HepG2 (cell line): ENCODE measurements around the gene PCYT2. TPM values are rescaled to one million over a fixed set of nuclear protein-coding genes. Genes with fewer than 3 reads are reported as not detected.

Experiments used
- CEBPG ChIP-seq: IDR thresholded peaks from 2 replicates; pipeline ENCODE4 v1.6.1; 2016
- EEA1 ChIP-seq: sonication (generic); formaldehyde crosslinking; IDR thresholded peaks from 2 replicates; pipeline ENCODE4 v1.5.1; 2020; ENCODE audit warnings: mild to moderate bottlenecking, missing genetic modification reagents, borderline replicate concordance
- KIAA2018 ChIP-seq: sonication (generic); formaldehyde crosslinking; IDR thresholded peaks from 2 replicates; pipeline ENCODE4 v1.5.0; 2020; ENCODE audit warnings: mild to moderate bottlenecking, missing genetic modification reagents, borderline replicate concordance
- KMT2A ChIP-seq: sonication (generic); formaldehyde crosslinking; IDR thresholded peaks from 2 replicates; pipeline ENCODE4 v1.4.0; 2020; ENCODE audit warnings: missing genetic modification reagents
- LCORL ChIP-seq, 2 experiments: fragments of 450-650 bp in 1 of 2; sonication (generic) in 1 of 2; formaldehyde crosslinking in 1 of 2; IDR thresholded peaks; 2 replicates each; pipeline versions ENCODE4 v1.5.0 to v1.6.1; 2017 to 2020; ENCODE audit warnings: antibody characterized with exemption in 1 of 2, missing genetic modification reagents in 1 of 2
- MED13 ChIP-seq: sonication (generic); formaldehyde crosslinking; IDR thresholded peaks from 2 replicates; pipeline ENCODE4 v1.5.0; 2020; ENCODE audit warnings: missing genetic modification reagents
- U2AF1 ChIP-seq: fragments of 200-400 bp; formaldehyde crosslinking; optimal IDR thresholded peaks from 2 replicates; pipeline ENCODE3; 2017; ENCODE audit warnings: mild to moderate bottlenecking, low read depth, low read length
- ZKSCAN5 ChIP-seq: sonication (generic); formaldehyde crosslinking; IDR thresholded peaks from 2 replicates; pipeline ENCODE4 v1.5.1; 2020; ENCODE audit warnings: mild to moderate bottlenecking, missing genetic modification reagents
- ZNF678 ChIP-seq: sonication (generic); formaldehyde crosslinking; IDR thresholded peaks from 2 replicates; pipeline ENCODE4 v1.4.0; 2020; ENCODE audit warnings: mild to moderate bottlenecking, missing genetic modification reagents
- ZNF784 ChIP-seq: sonication (generic); formaldehyde crosslinking; IDR thresholded peaks from 2 replicates; pipeline ENCODE4 v1.5.1; 2020; ENCODE audit warnings: missing genetic modification reagents, mild to moderate bottlenecking, borderline replicate concordance
- ZNF788 ChIP-seq: sonication (generic); formaldehyde crosslinking; IDR thresholded peaks from 2 replicates; pipeline ENCODE4 v1.5.0; 2020; ENCODE audit warnings: mild to moderate bottlenecking, missing genetic modification reagents, borderline replicate concordance
- ZNF83 ChIP-seq: sonication (generic); formaldehyde crosslinking; IDR thresholded peaks from 2 replicates; pipeline ENCODE4 v1.4.0; 2020; ENCODE audit warnings: missing genetic modification reagents, mild to moderate bottlenecking, borderline replicate concordance
- polyA plus RNA-seq, 8 experiments: library from polyadenylated mRNA; depleted of rRNA in 3 of 8; stranded (reverse) in 7 of 8; unstranded in 1 of 8; fragments of >200 nt; fragmentation: Illumina TruSeq in 4 of 8; extraction: Trizol in 4 of 8; gene quantifications; 2 replicates each; pipeline versions ENCODE4 v1.2.1 to v1.2.3, GENCODE V29; 2011 to 2016; ENCODE audit warnings: low read depth in 4 of 8, missing spikeins in 1 of 8, mixed read lengths in 1 of 8; ENCODE audit not compliant: insufficient read depth in 1 of 8
- total RNA-seq, 5 experiments: library from RNA; depleted of rRNA; stranded (reverse); fragments of >200 nt; fragmentation: Illumina TruSeq; extraction: Trizol; gene quantifications; 2 replicates each; pipeline ENCODE4 v1.2.3, GENCODE V29; 2016; ENCODE audit warnings: low read depth in 1 of 5
- TF ChIP-seq, protein P1 (sequence below): IDR thresholded peaks from 2 replicates; pipeline ENCODE4 v1.6.1; 2012; ENCODE audit warnings: low read length, improper control_type of control experiment
- TF ChIP-seq, protein P2 (sequence below): sonication (generic); formaldehyde crosslinking; IDR thresholded peaks from 2 replicates; pipeline ENCODE4 v1.8.1; 2023; ENCODE audit warnings: mild to moderate bottlenecking, missing genetic modification reagents

Gene PCYT2
- total and polyA plus RNA-seq, 2 of the 13 experiments (the other 11 are each of a cell fraction or from before 2014, with no cell fraction given): 147 to 297 TPM

DNA sequence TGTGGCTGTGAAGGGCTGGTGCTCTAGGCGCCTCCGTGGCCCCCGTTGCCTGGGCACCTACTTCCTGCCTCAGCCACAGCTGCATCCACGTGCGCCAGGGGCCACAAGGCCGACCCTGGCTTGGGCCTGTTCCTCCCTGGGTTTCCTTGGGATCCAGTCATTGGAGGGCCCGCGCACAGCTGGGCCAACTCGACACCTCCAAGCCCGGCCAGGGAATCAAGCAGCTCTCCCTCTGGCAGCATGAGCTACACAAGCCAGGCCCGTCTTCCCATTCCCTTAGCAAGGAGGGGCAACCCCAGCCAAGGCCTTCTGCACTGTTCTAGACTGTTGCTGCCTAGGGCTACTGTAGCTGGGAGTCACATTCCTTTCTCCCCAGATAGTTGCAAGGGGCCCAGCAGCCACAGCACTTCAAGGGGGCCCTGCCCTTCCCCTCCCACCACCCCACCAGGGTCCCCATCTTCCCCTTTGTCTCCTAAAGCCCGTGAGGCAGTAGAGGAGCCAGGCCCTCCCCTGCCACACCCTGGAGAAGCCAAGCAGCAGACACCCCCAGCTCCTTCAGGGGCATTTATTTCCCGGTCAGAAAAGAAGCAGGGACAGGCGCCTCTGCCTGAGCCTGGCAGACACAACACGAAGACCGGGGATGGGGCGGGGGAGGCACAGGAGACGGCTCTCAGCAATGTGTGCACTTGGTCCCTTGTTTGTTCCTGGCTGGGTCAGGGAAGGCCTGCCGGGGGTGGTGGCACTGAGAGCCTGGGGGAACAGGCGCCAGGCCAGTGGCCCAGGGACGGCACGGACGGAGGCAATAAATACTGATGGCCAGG lies 43.8 kb downstream of the PCYT2 start (continued):
- TF ChIP-seq KIAA2018 (CRISPR knock-in tag): no peak
- no peak for TF ChIP-seq ZNF83 (CRISPR knock-in tag)
- TF ChIP-seq CEBPG: no peak; the same call in none of the 2 replicates
- TF ChIP-seq KMT2A: no peak
- 0 out of 2 replicates have a peak, but pooled peaks have one; percentile 47 for TF ChIP-seq MED13
- TF ChIP-seq EEA1 (CRISPR knock-in tag): no peak
- TF ChIP-seq ZNF784 (CRISPR knock-in tag): no peak
- peak; percentile 18 for TF ChIP-seq U2AF1
- TF ChIP-seq, protein P1, sequence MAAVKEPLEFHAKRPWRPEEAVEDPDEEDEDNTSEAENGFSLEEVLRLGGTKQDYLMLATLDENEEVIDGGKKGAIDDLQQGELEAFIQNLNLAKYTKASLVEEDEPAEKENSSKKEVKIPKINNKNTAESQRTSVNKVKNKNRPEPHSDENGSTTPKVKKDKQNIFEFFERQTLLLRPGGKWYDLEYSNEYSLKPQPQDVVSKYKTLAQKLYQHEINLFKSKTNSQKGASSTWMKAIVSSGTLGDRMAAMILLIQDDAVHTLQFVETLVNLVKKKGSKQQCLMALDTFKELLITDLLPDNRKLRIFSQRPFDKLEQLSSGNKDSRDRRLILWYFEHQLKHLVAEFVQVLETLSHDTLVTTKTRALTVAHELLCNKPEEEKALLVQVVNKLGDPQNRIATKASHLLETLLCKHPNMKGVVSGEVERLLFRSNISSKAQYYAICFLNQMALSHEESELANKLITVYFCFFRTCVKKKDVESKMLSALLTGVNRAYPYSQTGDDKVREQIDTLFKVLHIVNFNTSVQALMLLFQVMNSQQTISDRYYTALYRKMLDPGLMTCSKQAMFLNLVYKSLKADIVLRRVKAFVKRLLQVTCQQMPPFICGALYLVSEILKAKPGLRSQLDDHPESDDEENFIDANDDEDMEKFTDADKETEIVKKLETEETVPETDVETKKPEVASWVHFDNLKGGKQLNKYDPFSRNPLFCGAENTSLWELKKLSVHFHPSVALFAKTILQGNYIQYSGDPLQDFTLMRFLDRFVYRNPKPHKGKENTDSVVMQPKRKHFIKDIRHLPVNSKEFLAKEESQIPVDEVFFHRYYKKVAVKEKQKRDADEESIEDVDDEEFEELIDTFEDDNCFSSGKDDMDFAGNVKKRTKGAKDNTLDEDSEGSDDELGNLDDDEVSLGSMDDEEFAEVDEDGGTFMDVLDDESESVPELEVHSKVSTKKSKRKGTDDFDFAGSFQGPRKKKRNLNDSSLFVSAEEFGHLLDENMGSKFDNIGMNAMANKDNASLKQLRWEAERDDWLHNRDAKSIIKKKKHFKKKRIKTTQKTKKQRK: no peak
- TF ChIP-seq ZNF678 (CRISPR knock-in tag): no peak
- TF ChIP-seq LCORL (IDR thresholded peaks at IDR 0.05): no peak
- peak; percentile 48; the same call in 1 of the 2 replicates for TF ChIP-seq LCORL (CRISPR knock-in tag; IDR thresholded peaks at IDR 0.05)
- TF ChIP-seq ZNF788 (CRISPR knock-in tag): no peak
- TF ChIP-seq, protein P2, sequence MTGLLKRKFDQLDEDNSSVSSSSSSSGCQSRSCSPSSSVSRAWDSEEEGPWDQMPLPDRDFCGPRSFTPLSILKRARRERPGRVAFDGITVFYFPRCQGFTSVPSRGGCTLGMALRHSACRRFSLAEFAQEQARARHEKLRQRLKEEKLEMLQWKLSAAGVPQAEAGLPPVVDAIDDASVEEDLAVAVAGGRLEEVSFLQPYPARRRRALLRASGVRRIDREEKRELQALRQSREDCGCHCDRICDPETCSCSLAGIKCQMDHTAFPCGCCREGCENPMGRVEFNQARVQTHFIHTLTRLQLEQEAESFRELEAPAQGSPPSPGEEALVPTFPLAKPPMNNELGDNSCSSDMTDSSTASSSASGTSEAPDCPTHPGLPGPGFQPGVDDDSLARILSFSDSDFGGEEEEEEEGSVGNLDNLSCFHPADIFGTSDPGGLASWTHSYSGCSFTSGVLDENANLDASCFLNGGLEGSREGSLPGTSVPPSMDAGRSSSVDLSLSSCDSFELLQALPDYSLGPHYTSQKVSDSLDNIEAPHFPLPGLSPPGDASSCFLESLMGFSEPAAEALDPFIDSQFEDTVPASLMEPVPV (CRISPR knock-in tag): 0 out of 2 replicates have a peak, but pooled peaks have one; percentile 34
- TF ChIP-seq ZKSCAN5 (CRISPR knock-in tag): no peak; the same call in 1 of the 2 replicates
